A549 treated with ZK216348 at 1 μM for 4 hours (cell line): ENCODE measurements around the gene GABRG3. TPM values are rescaled to one million over a fixed set of nuclear protein-coding genes. Genes with fewer than 3 reads are reported as not detected.

Experiments
- total RNA-seq: library from RNA; stranded (reverse); fragments of 200-300 nt; extraction: Qiagen RNA extraction; gene quantifications from 5 replicates; pipeline ENCODE4 v1.2.3, GENCODE V29; 2022; ENCODE audit warnings: low read depth

Gene GABRG3
- total RNA-seq: 0.36 to 1.4 TPM (median 0.42 TPM) in 5 replicates

DNA sequence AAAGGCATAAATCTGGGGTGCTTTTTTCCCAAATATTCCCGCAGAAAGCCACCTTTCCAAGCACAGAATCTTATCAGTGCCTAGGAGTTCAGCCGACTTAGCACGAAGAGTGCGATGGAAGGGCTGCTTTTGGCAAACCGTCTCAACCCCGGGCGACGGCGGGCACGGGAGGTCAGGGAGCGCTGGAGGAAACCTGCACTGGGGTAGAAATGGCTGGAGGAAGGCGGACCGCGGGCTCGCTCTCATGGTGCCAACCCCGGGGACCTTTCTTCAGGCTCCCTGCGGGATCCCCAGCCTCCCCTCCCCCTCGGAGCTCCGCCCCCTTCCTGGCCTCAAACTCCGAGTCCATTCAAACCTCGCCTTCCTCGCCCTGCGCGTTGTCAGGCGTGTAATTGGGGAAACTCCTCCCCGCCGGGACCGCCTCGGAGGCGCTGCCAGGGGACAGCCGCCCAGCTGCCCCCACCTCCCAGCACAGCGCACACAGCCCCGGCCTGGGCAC lies at the start of gene GABRG3:
Gene GABRG3, plus strand, starts transcription at position 470 of the 499 bp plus-strand sequence.

Other genes starting within 250 kb of the GABRG3 start
- gene GABRB3, start 198.1 kb upstream of the GABRG3 start, total RNA-seq: 59.9 to 93.0 TPM (median 71.4 TPM) in 5 replicates
- gene GABRA5, start 104.1 kb upstream of the GABRG3 start, total RNA-seq: 84.5 to 124 TPM (median 113 TPM) in 5 replicates